HG03439 (cell line): ENCODE measurements around the gene FERMT1.
"Not testable (repeated sequence)": the region's sequence is repeated elsewhere in the genome, so short reads cannot be mapped to it uniquely, and the experiment has no call there.

Experiments
- ATAC-seq: cut with Tn5 transposase; IDR thresholded peaks from one replicate; pipeline ENCODE4 v1.9.1; 2021; ENCODE audit warnings: mild to moderate bottlenecking, moderate library complexity; ENCODE audit not compliant: unreplicated experiment

FERMT1 gene

GRCh38 chr20:6120491-6120988 is 2.3 kb downstream of the FERMT1 start:
- ATAC-seq = no peak

- no peak for ATAC-seq
Measured at GRCh38 chr20:6116758-6117157, 6.1 kb downstream of the FERMT1 start.

- ATAC-seq = no peak
Measured at GRCh38 chr20:6115221-6115895, 7.5 kb downstream of the FERMT1 start.

- ATAC-seq = no peak
Measured at GRCh38 chr20:6114696-6115095, 8.1 kb downstream of the FERMT1 start.

GRCh38 chr20:6113951-6114350 is 8.9 kb downstream of the FERMT1 start:
- no peak for ATAC-seq

GRCh38 chr20:6112965-6113364 is 9.9 kb downstream of the FERMT1 start:
- ATAC-seq = not testable (repeated sequence)

GRCh38 chr20:6108330-6108729 is 14.5 kb downstream of the FERMT1 start:
- ATAC-seq = no peak

GRCh38 chr20:6104493-6105188 is 18.2 kb downstream of the FERMT1 start:
- ATAC-seq = no peak

GRCh38 chr20:6103301-6103700 is 19.5 kb downstream of the FERMT1 start:
- ATAC-seq = no peak

- no peak for ATAC-seq
Measured at GRCh38 chr20:6101346-6101745, 21.5 kb downstream of the FERMT1 start.

GRCh38 chr20:6100246-6100645 is 22.6 kb downstream of the FERMT1 start:
- no peak for ATAC-seq

GRCh38 chr20:6099819-6100218 is 23.0 kb downstream of the FERMT1 start:
- ATAC-seq = no peak

- ATAC-seq = no peak
Measured at GRCh38 chr20:6095409-6095808, 27.4 kb downstream of the FERMT1 start.

- ATAC-seq = no peak
Measured at GRCh38 chr20:6094565-6094964, 28.3 kb downstream of the FERMT1 start.

GRCh38 chr20:6094063-6094462 is 28.8 kb downstream of the FERMT1 start:
- no peak for ATAC-seq

GRCh38 chr20:6091661-6092060 is 31.2 kb downstream of the FERMT1 start:
- ATAC-seq = no peak

GRCh38 chr20:6086868-6087267 is 36.0 kb downstream of the FERMT1 start:
- ATAC-seq = no peak

GRCh38 chr20:6083926-6084325 is 38.9 kb downstream of the FERMT1 start:
- ATAC-seq = no peak

GRCh38 chr20:6081236-6081635 is 41.6 kb downstream of the FERMT1 start:
- ATAC-seq = no peak

GRCh38 chr20:6079016-6079415 is 43.8 kb downstream of the FERMT1 start:
- ATAC-seq = no peak

- no peak for ATAC-seq
Measured at GRCh38 chr20:6075428-6076219, 47.2 kb downstream of the FERMT1 start.

GRCh38 chr20:6074784-6075183 is 48.0 kb downstream of the FERMT1 start:
- no peak for ATAC-seq
